Small intestine (tissue), 7 donors: ENCODE results near the gene GRIK3. TPM values are rescaled to one million over a fixed set of nuclear protein-coding genes. Genes with fewer than 3 reads are reported as not detected.

Experiments used
- DNase-seq, 2 donors: peaks; one replicate each; pipeline versions ENCODE4 v3.0.0 to v3.0.0-alpha.2; 2013
- FAIRE-seq: peaks from 2 replicates; lab custom pipeline; 2012; peaks lifted over from hg19 to GRCh38; lab: Jason Lieb, UNC
- H3K27ac ChIP-seq, 3 donors: one replicate each; pipeline ENCODE4 v1.5.1; 2013; ENCODE audit warnings: low read length in 2 of 3, mild to moderate bottlenecking in 2 of 3, control low read depth in 1 of 3, inconsistent platforms in 1 of 3, low read depth in 1 of 3, moderate library complexity in 1 of 3
- H3K27me3 ChIP-seq, 3 donors: one replicate each; pipeline ENCODE4 v1.6.1; 2013; ENCODE audit warnings: low read length in 3 of 3, inconsistent platforms in 1 of 3; ENCODE audit not compliant: control insufficient read depth in 3 of 3, insufficient read depth in 3 of 3
- H3K36me3 ChIP-seq, 3 donors: one replicate each; pipeline ENCODE4 v1.6.1; 2013; ENCODE audit warnings: low read length in 3 of 3, inconsistent platforms in 1 of 3, low read depth in 1 of 3, mild to moderate bottlenecking in 1 of 3, moderate library complexity in 1 of 3; ENCODE audit not compliant: control insufficient read depth in 3 of 3, insufficient read depth in 2 of 3
- H3K4me1 ChIP-seq, 3 donors: one replicate each; pipeline ENCODE4 v1.6.1; 2013; ENCODE audit warnings: low read length in 2 of 3, inconsistent platforms in 1 of 3, low read depth in 1 of 3, mild to moderate bottlenecking in 1 of 3, moderate library complexity in 1 of 3; ENCODE audit not compliant: control insufficient read depth in 3 of 3, insufficient read depth in 2 of 3
- H3K4me3 ChIP-seq, 3 donors: one replicate each; pipeline ENCODE4 v1.5.1; 2013; ENCODE audit warnings: low read length in 3 of 3, control low read depth in 1 of 3, inconsistent platforms in 1 of 3, low read depth in 1 of 3, mild to moderate bottlenecking in 1 of 3, moderate library complexity in 1 of 3
- H3K9me3 ChIP-seq, 2 donors: one replicate each; pipeline ENCODE4 v1.6.1; 2013; ENCODE audit warnings: low read depth in 1 of 2, low read length in 1 of 2; ENCODE audit not compliant: control insufficient read depth in 2 of 2, insufficient read depth in 1 of 2
- WGBS, 3 donors: extraction: QIAGEN DNeasy Blood & Tissue Kit; methylation state at CpG; one replicate each; pipeline ENCODE4 v1.1.7; 2013; 5-methylcytosine and 5-hydroxymethylcytosine counted together
- polyA plus RNA-seq, 4 donors: library from polyadenylated mRNA; stranded (reverse) in 3 of 4; unstranded in 1 of 4; fragments of 200-250 nt in 3 of 4; fragments of 120-200 nt in 1 of 4; gene quantifications; one replicate each; pipeline versions ENCODE4 v1.2.1 to v1.2.3, GENCODE V29; 2013
- donor health status: healthy with polysubstance abuse.
- donor health status: control.
- donor health status: control.
- donor health status: Bipolar disorder and iron deficiency.
- donor health status: healthy.

Gene GRIK3
- polyA plus RNA-seq, 4 donors, result 0.81 to 1.9 TPM; not detected in 2

DNA sequence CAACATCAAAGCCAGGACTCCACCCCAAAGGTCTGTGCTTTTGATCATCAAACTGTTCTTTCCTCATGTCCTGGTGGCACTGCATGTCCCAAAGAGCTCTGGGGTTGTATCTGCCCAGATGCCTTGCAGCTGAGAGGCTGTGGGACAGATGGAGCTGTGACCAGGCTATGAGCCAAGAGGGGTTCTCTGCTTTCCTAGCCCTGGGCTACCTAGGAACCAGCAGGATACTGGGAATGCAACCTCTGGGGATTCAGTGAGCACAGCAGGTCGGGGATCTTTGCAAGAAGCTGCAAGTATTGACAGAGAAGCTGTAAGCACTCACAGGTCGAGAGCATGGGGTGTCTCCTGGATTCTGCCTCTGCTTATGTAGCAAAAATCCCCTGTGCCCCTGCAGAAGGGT, 186.6 kb downstream of the GRIK3 start:
- Histone ChIP-seq H3K4me1 (peaks cover 0 to 5% (median 0%) of the 10 kb centered on the region in 3 donors), H3K4me3 (no peak overlapping the region), H3K27me3 (peaks cover 0 to 3% (median 0%) of the 10 kb centered on the region in 3 donors), H3K27ac (no peak overlapping the region), H3K36me3 (no peaks in the 10 kb centered on the region), H3K9me3 (no peaks in the 10 kb centered on the region)
- DNase-seq, result no peak
- 9 to 14% (median 10%) methylated on average over 2 of the region's 2 CpGs for WGBS, 3 donors
- no peak for FAIRE-seq

DNA sequence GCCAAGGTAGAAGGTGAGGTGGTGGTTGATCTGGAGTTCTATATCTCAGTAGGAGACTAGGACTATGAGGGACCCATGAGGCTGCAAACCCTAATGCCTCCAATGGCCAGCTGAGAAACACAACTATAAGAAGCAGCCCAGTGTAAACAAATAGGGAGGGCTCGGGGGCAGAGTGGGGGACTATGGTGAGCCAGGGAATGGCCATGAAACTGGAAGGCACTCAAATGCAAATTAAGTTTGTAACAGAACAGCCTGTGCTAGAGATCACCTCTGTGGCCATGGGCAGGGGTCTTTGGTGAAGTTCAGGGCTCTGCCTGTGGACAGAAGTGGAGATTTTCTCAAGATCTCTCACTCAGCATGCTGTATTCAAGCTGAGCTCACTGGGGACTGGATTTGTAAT, 187.1 kb downstream of the GRIK3 start:
- Histone ChIP-seq H3K4me1 (peaks cover 0 to 5% (median 0%) of the 10 kb centered on the region in 3 donors), H3K36me3 (no peaks in the 10 kb centered on the region), H3K27me3 (peaks cover 0 to 2% (median 0%) of the 10 kb centered on the region in 3 donors), H3K27ac (no peak overlapping the region), H3K9me3 (no peaks in the 10 kb centered on the region), H3K4me3 (no peak overlapping the region)
- 17 to 50% (median 29%) methylated on average over 1 of the region's 1 CpG for WGBS, 3 donors
- FAIRE-seq (no peak), DNase-seq (no peak)

GRCh38 chr1:36846357-36846756, 188.0 kb downstream of the GRIK3 start:
- Histone ChIP-seq H3K36me3 (no peaks in the 10 kb centered on the region), H3K4me1 (peaks cover 0 to 5% (median 0%) of the 10 kb centered on the region in 3 donors), H3K27ac (no peak overlapping the region), H3K9me3 (no peaks in the 10 kb centered on the region), H3K27me3 (peaks cover 0 to 6% (median 0%) of the 10 kb centered on the region in 3 donors), H3K4me3 (no peak overlapping the region)
- 47 to 68% (median 58%) methylated on average over 1 of the region's 1 CpG for WGBS, 3 donors
- DNase-seq (no peak), FAIRE-seq (no peak)

GRCh38 chr1:36845802-36846201, 188.5 kb downstream of the GRIK3 start:
- no peak overlapping the region for H3K4me3 ChIP-seq
- H3K27me3 ChIP-seq, result peaks cover 0 to 6% (median 0%) of the 10 kb centered on the region in 3 donors
- no peaks in the 10 kb centered on the region for H3K36me3 ChIP-seq
- no peak for FAIRE-seq
- H3K27ac ChIP-seq, result no peak overlapping the region
- DNase-seq, result no peak
- 74 to 88% (median 85%) methylated on average over 14 of the region's 14 CpGs for WGBS, 3 donors
- peaks cover 0 to 5% (median 0%) of the 10 kb centered on the region in 3 donors for H3K4me1 ChIP-seq
- no peaks in the 10 kb centered on the region for H3K9me3 ChIP-seq

- no peak overlapping the region for H3K4me3 ChIP-seq
- no peak for FAIRE-seq
- peaks cover 0 to 5% (median 0%) of the 10 kb centered on the region in 3 donors for H3K4me1 ChIP-seq
- no peak for DNase-seq
- no peaks in the 10 kb centered on the region for H3K36me3 ChIP-seq
- H3K27me3 ChIP-seq, result peaks cover 0 to 6% (median 0%) of the 10 kb centered on the region in 3 donors
- WGBS, 3 donors, result 56 to 68% (median 58%) methylated on average over 9 of the region's 9 CpGs
- no peak overlapping the region for H3K27ac ChIP-seq
- no peaks in the 10 kb centered on the region for H3K9me3 ChIP-seq
Measured at GRCh38 chr1:36844917-36845316, 189.4 kb downstream of the GRIK3 start.

DNA sequence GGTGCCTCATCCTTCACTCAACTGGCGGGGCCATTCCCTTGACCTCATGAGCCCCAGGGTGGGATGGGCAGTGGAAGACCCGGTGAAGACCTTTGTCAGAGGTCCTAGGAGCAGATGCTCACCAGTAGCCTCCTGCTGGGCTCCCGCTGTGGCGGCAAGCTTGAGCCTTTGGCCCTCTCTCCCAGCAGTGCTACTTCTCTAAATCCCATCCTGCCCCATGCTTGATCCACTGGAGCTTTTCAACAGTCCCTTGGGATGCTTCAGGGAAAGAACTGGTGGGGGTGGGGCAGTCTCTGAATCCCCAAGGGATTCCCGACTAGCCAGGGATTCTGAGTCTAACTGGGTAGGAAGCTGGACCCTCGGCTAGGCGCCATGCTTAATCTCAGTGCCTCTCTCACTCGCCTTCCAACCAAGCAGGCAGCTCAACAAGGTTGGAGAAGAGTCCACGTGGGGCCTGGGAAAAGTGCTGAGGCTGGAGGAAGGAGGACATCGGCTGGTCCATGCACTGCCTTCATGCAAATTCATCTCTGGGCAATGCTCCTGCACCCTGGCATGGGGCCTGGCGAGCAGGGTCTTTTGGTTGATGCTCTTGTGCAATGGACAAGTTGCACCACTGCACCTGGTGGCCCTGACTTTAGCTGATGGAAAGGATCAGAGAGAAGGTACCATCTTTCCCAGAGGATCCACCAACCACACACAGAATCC, 190.3 kb downstream of the GRIK3 start:
- H3K27me3 ChIP-seq, result peaks cover 0 to 6% (median 0%) of the 10 kb centered on the region in 3 donors
- FAIRE-seq, result no peak
- no peak overlapping the region for H3K27ac ChIP-seq
- no peaks in the 10 kb centered on the region for H3K36me3 ChIP-seq
- 72 to 80% (median 74%) methylated on average over 11 of the region's 11 CpGs for WGBS, 3 donors
- H3K4me3 ChIP-seq, result no peak overlapping the region
- peaks cover 0 to 5% (median 0%) of the 10 kb centered on the region in 3 donors for H3K4me1 ChIP-seq
- DNase-seq, result no peak
- no peaks in the 10 kb centered on the region for H3K9me3 ChIP-seq

GRCh38 chr1:36843027-36843426, 191.3 kb downstream of the GRIK3 start:
- no peak overlapping the region for H3K4me3 ChIP-seq
- H3K27me3 ChIP-seq, result peaks cover 0 to 6% (median 0%) of the 10 kb centered on the region in 3 donors
- no peak for DNase-seq

GRCh38 chr1:36842448-36842847, 191.9 kb downstream of the GRIK3 start:
- H3K27me3 ChIP-seq, result peaks cover 0 to 6% (median 0%) of the 10 kb centered on the region in 3 donors
- no peaks in the 10 kb centered on the region for H3K9me3 ChIP-seq
- no peak overlapping the region for H3K4me3 ChIP-seq
- H3K4me1 ChIP-seq, result peaks cover 0 to 5% (median 0%) of the 10 kb centered on the region in 3 donors
- WGBS, 3 donors, result 59 to 80% (median 78%) methylated on average over 7 of the region's 7 CpGs
- no peaks in the 10 kb centered on the region for H3K36me3 ChIP-seq
- FAIRE-seq (no peak), DNase-seq (no peak)
- no peak overlapping the region for H3K27ac ChIP-seq

More at GRCh38 chr1:36843027-36843426, 191.3 kb downstream of the GRIK3 start:
- WGBS, 3 donors, result 69 to 87% (median 84%) methylated on average over 11 of the region's 11 CpGs
- no peak overlapping the region for H3K27ac ChIP-seq
- H3K36me3 ChIP-seq, result no peaks in the 10 kb centered on the region
- H3K4me1 ChIP-seq, result peaks cover 0 to 5% (median 0%) of the 10 kb centered on the region in 3 donors
- FAIRE-seq, result no peak
- H3K9me3 ChIP-seq, result no peaks in the 10 kb centered on the region
